Thoracic aorta (tissue), 2 donors: ENCODE measurements around the gene PARG. TPM values are rescaled to one million over a fixed set of nuclear protein-coding genes. Genes with fewer than 3 reads are reported as not detected.
"Not testable (repeated sequence)": the region's sequence is repeated elsewhere in the genome, so short reads cannot be mapped to it uniquely, and the experiment has no call there.

ENCODE experiments used
- ATAC-seq: fragments of 150-250 bp; one replicate; pipeline ENCODE4 v1.8.0; 2017; ENCODE audit warnings: low read depth; ENCODE audit not compliant: insufficient number of reproducible peaks, low FRiP score
- DNase-seq: peaks from one replicate; pipeline ENCODE4 v3.0.0-alpha.2; 2020; ENCODE audit warnings: low spot score
- H3K27ac ChIP-seq, 2 donors: fragments of 200-600 bp; sonication (generic); 1 replicate in 1 of 2; 2 replicates in 1 of 2; pipeline ENCODE4 v1.5.1; 2016; ENCODE audit warnings: mild to moderate bottlenecking in 2 of 2, moderate library complexity in 2 of 2
- H3K27me3 ChIP-seq: fragments of 200-600 bp; sonication (generic); replicated peaks from 2 replicates; pipeline ENCODE4 v1.6.0; 2016; ENCODE audit warnings: mild to moderate bottlenecking; ENCODE audit not compliant: insufficient read depth
- H3K36me3 ChIP-seq: fragments of 200-600 bp; sonication (generic); one replicate; pipeline ENCODE4 v1.5.1; 2016
- H3K4me1 ChIP-seq, 2 donors: fragments of 200-600 bp; sonication (generic); 1 replicate in 1 of 2; 2 replicates in 1 of 2; pipeline versions ENCODE4 v1.5.1 to v1.6.0; 2016; ENCODE audit warnings: low read depth in 2 of 2, mild to moderate bottlenecking in 1 of 2; ENCODE audit not compliant: control insufficient read depth in 1 of 2
- H3K4me3 ChIP-seq: fragments of 200-600 bp; sonication (generic); 2 replicates; pipeline ENCODE4 v1.5.1; 2016; ENCODE audit warnings: mild to moderate bottlenecking
- H3K9me3 ChIP-seq: fragments of 200-600 bp; sonication (generic); 2 replicates; pipeline ENCODE4 v1.5.1; 2016
- total RNA-seq, 2 donors: library from RNA; depleted of rRNA; stranded (reverse); fragments of >200 nt; gene quantifications; one replicate each; pipeline versions ENCODE4 v1.1.0 to v1.2.3, GENCODE V29; 2016

The PARG gene
- 10 to 100 TPM; 24.0 to 62.9 TPM for total RNA-seq

GRCh38 chr10:49941447-49942338 lies at the start of gene PARG, which contains the start of gene TIMM23B:
Gene PARG (minus strand): TSS chr10:49942027. CDS start chr10:49941725, 302 bp downstream.
Gene TIMM23B (plus strand): TSS chr10:49942053. CDS start chr10:49942195, 142 bp downstream.
- H3K4me3 ChIP-seq, result peak within 1 kb of the TSS; percentile 84
- DNase-seq (peak; percentile 22), ATAC-seq (peak; percentile 58)
- H3K27ac ChIP-seq, result peak within 1 kb of the TSS; percentile 30 to 60
- H3K4me1 ChIP-seq, result peaks cover 12 to 21% of the 10 kb centered on the region in 2 donors
- not testable (repeated sequence) for H3K36me3 ChIP-seq, H3K9me3 ChIP-seq, H3K27me3 ChIP-seq

GRCh38 chr10:49988376-49988775 lies 46.5 kb upstream of the PARG start, which contains the start of gene AGAP6:
Gene AGAP6 (plus strand): TSS chr10:49988406. CDS start chr10:49988716, 310 bp downstream.
- H3K27me3 ChIP-seq, H3K4me3 ChIP-seq, H3K36me3 ChIP-seq, H3K27ac ChIP-seq, H3K9me3 ChIP-seq, ATAC-seq, DNase-seq, H3K4me1 ChIP-seq: not testable (repeated sequence)

- not testable (repeated sequence) for ATAC-seq, H3K27me3 ChIP-seq, H3K4me1 ChIP-seq
Observed at GRCh38 chr10:49987207-49987606, 45.4 kb upstream of the PARG start.

GRCh38 chr10:49977756-49978155 lies 35.9 kb upstream of the PARG start:
- not testable (repeated sequence) for H3K4me1 ChIP-seq, H3K9me3 ChIP-seq, DNase-seq, H3K27ac ChIP-seq, H3K27me3 ChIP-seq, H3K4me3 ChIP-seq, ATAC-seq, H3K36me3 ChIP-seq

More at GRCh38 chr10:49987207-49987606, 45.4 kb upstream of the PARG start:
- not testable (repeated sequence) for H3K9me3 ChIP-seq, DNase-seq, H3K27ac ChIP-seq, H3K36me3 ChIP-seq, H3K4me3 ChIP-seq

GRCh38 chr10:49972094-49972493 lies 30.3 kb upstream of the PARG start:
- not testable (repeated sequence) for H3K9me3 ChIP-seq, H3K27me3 ChIP-seq, DNase-seq, H3K4me1 ChIP-seq, ATAC-seq, H3K27ac ChIP-seq, H3K36me3 ChIP-seq, H3K4me3 ChIP-seq

GRCh38 chr10:49971466-49971865 lies 29.6 kb upstream of the PARG start:
- H3K36me3 ChIP-seq, H3K4me1 ChIP-seq, DNase-seq, H3K27ac ChIP-seq, H3K4me3 ChIP-seq, H3K9me3 ChIP-seq, H3K27me3 ChIP-seq, ATAC-seq: not testable (repeated sequence)

- not testable (repeated sequence) for DNase-seq, H3K4me3 ChIP-seq, H3K27ac ChIP-seq, H3K27me3 ChIP-seq, H3K36me3 ChIP-seq, H3K4me1 ChIP-seq, ATAC-seq, H3K9me3 ChIP-seq
Observed at GRCh38 chr10:49970331-49970857, 28.6 kb upstream of the PARG start.

- H3K27ac ChIP-seq, H3K27me3 ChIP-seq, H3K4me3 ChIP-seq, H3K9me3 ChIP-seq, ATAC-seq, H3K4me1 ChIP-seq, H3K36me3 ChIP-seq, DNase-seq: not testable (repeated sequence)
Observed at GRCh38 chr10:49953122-49953521, 11.3 kb upstream of the PARG start.

GRCh38 chr10:49952006-49952405 lies 10.2 kb upstream of the PARG start:
- H3K27me3 ChIP-seq, result not testable (repeated sequence)

GRCh38 chr10:49948737-49949136 lies 6.9 kb upstream of the PARG start:
- DNase-seq, result not testable (repeated sequence)

More at GRCh38 chr10:49952006-49952405, 10.2 kb upstream of the PARG start:
- DNase-seq, H3K4me1 ChIP-seq, ATAC-seq, H3K36me3 ChIP-seq, H3K9me3 ChIP-seq, H3K27ac ChIP-seq, H3K4me3 ChIP-seq: not testable (repeated sequence)

GRCh38 chr10:49948142-49948541 lies 6.3 kb upstream of the PARG start:
- DNase-seq, ATAC-seq, H3K9me3 ChIP-seq, H3K4me1 ChIP-seq, H3K27me3 ChIP-seq, H3K27ac ChIP-seq, H3K36me3 ChIP-seq, H3K4me3 ChIP-seq: not testable (repeated sequence)

More at GRCh38 chr10:49948737-49949136, 6.9 kb upstream of the PARG start:
- not testable (repeated sequence) for H3K9me3 ChIP-seq, H3K36me3 ChIP-seq, H3K27me3 ChIP-seq, H3K27ac ChIP-seq, H3K4me3 ChIP-seq, ATAC-seq, H3K4me1 ChIP-seq

GRCh38 chr10:49943607-49944006 lies 1.8 kb upstream of the PARG start:
- not testable (repeated sequence) for H3K4me3 ChIP-seq, H3K9me3 ChIP-seq, H3K27me3 ChIP-seq, H3K27ac ChIP-seq, ATAC-seq, DNase-seq, H3K36me3 ChIP-seq
- peaks cover 12 to 21% of the 10 kb centered on the region in 2 donors for H3K4me1 ChIP-seq
